DND-41 (cell line): Measurements from ENCODE around the gene MAPK1.
"Not testable (repeated sequence)": the region's sequence is repeated elsewhere in the genome, so short reads cannot be mapped to it uniquely, and the experiment has no call there.

Source experiments
- ATAC-seq: fragments of 200-7000 bp; cut with Tn5 transposase; 3 replicates; pipeline ENCODE4 v1.9.1; 2021; ENCODE audit warnings: low read depth; ENCODE audit not compliant: insufficient read depth
- DNase-seq: peaks from one replicate; pipeline ENCODE4 v3.0.0-alpha.2; 2020
- H2AFZ ChIP-seq: 2 replicates; pipeline ENCODE4 v1.6.0; 2012; ENCODE audit warnings: low read depth, low read length
- H3K27ac ChIP-seq: 2 replicates; pipeline ENCODE4 v1.5.1; 2012; ENCODE audit warnings: low read length, inconsistent platforms
- H3K27me3 ChIP-seq: fragments of 200-600 bp; sonication (generic); 2 replicates; pipeline ENCODE4 v1.6.0; 2012; ENCODE audit warnings: low read length, mild to moderate bottlenecking, inconsistent platforms; ENCODE audit not compliant: insufficient read depth, poor library complexity
- H3K36me3 ChIP-seq: 2 replicates; pipeline ENCODE4 v1.5.1; 2012; ENCODE audit warnings: low read length, inconsistent platforms; ENCODE audit not compliant: insufficient read depth
- H3K4me1 ChIP-seq: 2 replicates; pipeline ENCODE4 v1.5.1; 2012; ENCODE audit warnings: mild to moderate bottlenecking, low read length; ENCODE audit not compliant: insufficient read depth
- H3K4me2 ChIP-seq: 2 replicates; pipeline ENCODE4 v1.6.0; 2012; ENCODE audit warnings: mild to moderate bottlenecking, moderate library complexity, low read length, inconsistent platforms; ENCODE audit not compliant: insufficient read depth
- H3K4me3 ChIP-seq, 2 experiments: fragments of 200-600 bp in 1 of 2; shearing (Covaris generic) in 1 of 2; 2 replicates each; pipeline ENCODE4 v1.5.1; 2012 to 2016; ENCODE audit warnings: inconsistent platforms in 2 of 2, low read length in 2 of 2, mild to moderate bottlenecking in 2 of 2, low read depth in 1 of 2, moderate library complexity in 1 of 2
- H3K79me2 ChIP-seq: 2 replicates; pipeline ENCODE4 v1.6.0; 2012; ENCODE audit warnings: low read length, inconsistent platforms; ENCODE audit not compliant: insufficient read depth
- H3K9ac ChIP-seq: 2 replicates; pipeline ENCODE4 v1.6.0; 2012; ENCODE audit warnings: low read depth, mild to moderate bottlenecking, inconsistent platforms, low read length, moderate library complexity
- H3K9me3 ChIP-seq: 2 replicates; pipeline ENCODE4 v1.5.1; 2012; ENCODE audit warnings: low read length, moderate library complexity, mild to moderate bottlenecking, inconsistent platforms; ENCODE audit not compliant: insufficient read depth, severe bottlenecking
- H4K20me1 ChIP-seq: 2 replicates; pipeline ENCODE4 v1.6.0; 2012; ENCODE audit warnings: low read length; ENCODE audit not compliant: insufficient read depth
- EZH2 ChIP-seq: IDR thresholded peaks from 3 replicates; pipeline ENCODE4 v1.6.1; 2012; ENCODE audit warnings: borderline replicate concordance, low read depth, mild to moderate bottlenecking, moderate library complexity, low read length, inconsistent platforms; ENCODE audit not compliant: severe bottlenecking
- TF ChIP-seq, protein P1 (sequence below): IDR thresholded peaks from 2 replicates; pipeline ENCODE4 v1.5.1; 2012; ENCODE audit warnings: borderline replicate concordance, low read length, moderate library complexity, mild to moderate bottlenecking; ENCODE audit not compliant: poor library complexity, severe bottlenecking; ENCODE audit errors: extremely low read depth

The MAPK1 gene

DNA sequence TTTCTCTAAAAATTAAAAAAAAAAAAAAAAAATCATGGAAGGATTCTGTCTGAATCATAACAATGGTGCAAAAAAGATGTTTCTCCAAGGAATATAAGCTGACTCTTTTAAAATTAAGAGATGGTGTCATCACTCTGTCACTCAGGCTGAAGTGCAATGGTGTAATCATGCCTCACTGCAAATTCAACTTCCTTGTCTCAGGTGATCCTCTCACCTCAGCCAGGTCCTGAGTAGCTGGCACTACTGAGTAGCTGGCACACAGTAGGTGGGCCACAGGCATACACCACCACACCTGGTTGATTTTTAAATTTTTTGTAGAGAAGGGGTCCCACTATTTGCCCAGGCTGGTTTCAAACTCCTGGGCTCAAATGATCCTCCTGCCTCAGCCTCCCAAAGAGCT lies 77.1 kb downstream of the MAPK1 start:
- H2AFZ ChIP-seq = no peak overlapping the region
- DNase-seq = no peak
- H3K4me2 ChIP-seq = no peak overlapping the region
- H3K9ac ChIP-seq = no peak overlapping the region
- H3K27ac ChIP-seq = no peak overlapping the region
- no peak for TF ChIP-seq EZH2
- TF ChIP-seq, protein P1, sequence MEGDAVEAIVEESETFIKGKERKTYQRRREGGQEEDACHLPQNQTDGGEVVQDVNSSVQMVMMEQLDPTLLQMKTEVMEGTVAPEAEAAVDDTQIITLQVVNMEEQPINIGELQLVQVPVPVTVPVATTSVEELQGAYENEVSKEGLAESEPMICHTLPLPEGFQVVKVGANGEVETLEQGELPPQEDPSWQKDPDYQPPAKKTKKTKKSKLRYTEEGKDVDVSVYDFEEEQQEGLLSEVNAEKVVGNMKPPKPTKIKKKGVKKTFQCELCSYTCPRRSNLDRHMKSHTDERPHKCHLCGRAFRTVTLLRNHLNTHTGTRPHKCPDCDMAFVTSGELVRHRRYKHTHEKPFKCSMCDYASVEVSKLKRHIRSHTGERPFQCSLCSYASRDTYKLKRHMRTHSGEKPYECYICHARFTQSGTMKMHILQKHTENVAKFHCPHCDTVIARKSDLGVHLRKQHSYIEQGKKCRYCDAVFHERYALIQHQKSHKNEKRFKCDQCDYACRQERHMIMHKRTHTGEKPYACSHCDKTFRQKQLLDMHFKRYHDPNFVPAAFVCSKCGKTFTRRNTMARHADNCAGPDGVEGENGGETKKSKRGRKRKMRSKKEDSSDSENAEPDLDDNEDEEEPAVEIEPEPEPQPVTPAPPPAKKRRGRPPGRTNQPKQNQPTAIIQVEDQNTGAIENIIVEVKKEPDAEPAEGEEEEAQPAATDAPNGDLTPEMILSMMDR = no peak
- peaks cover 2% of the 10 kb centered on the region; the same call in 1 of the 2 replicates for H4K20me1 ChIP-seq
- H3K4me1 ChIP-seq = no peaks in the 10 kb centered on the region
- peaks cover 77% of the 10 kb centered on the region for H3K36me3 ChIP-seq
- H3K27me3 ChIP-seq = no peaks in the 10 kb centered on the region
- ATAC-seq = no peak
- H3K4me3 ChIP-seq = no peak overlapping the region
- H3K9me3 ChIP-seq = no peaks in the 10 kb centered on the region
- H3K79me2 ChIP-seq = peaks cover 13% of the 10 kb centered on the region

DNA sequence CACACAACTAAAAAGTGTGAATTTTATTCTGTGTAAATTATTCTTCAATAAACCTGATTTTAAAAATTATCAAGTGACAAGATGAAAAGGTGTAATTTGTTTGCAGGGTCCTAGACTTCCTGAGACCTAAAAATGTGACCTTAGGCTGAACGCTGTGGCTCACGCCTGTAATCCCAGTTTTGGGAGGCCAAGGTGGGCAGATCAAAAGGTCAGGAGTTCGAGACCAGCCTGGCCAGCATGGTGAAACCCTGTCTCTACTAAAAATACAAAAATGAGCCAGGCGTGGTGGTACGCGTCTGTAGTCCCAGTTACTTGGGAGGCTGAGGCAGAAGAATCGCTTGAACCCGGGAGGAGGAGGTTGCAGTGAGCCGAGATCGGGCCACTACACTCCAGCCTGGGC lies 79.9 kb downstream of the MAPK1 start:
- not testable (repeated sequence) for H2AFZ ChIP-seq, H3K4me1 ChIP-seq, H3K9ac ChIP-seq, H3K4me2 ChIP-seq, H4K20me1 ChIP-seq, H3K27ac ChIP-seq, H3K9me3 ChIP-seq, DNase-seq, ATAC-seq, H3K4me3 ChIP-seq, H3K27me3 ChIP-seq
- peaks cover 80% of the 10 kb centered on the region for H3K36me3 ChIP-seq
- peaks cover 24% of the 10 kb centered on the region for H3K79me2 ChIP-seq

DNA sequence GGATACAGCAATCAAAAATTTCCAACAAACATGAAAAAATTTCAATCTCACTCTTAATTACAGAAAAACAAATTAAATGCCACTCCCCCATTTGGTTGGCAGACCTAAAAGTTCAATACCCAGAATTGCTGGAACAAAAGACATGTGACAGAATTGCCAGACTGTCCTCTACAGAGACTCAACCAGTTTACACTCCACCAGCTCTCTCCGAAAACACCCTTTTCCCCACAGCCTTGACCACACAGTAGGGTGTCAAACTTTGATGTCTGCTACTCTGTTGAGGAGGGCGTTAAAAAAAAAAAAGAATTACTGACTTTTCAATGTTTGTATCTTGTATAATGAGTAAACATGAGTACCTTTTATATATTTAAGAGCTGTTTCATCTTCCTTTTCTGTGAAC lies 87.2 kb downstream of the MAPK1 start:
- peaks cover 17% of the 10 kb centered on the region for H3K79me2 ChIP-seq
- DNase-seq (no peak), ATAC-seq (no peak)
- H3K9ac ChIP-seq = no peak overlapping the region
- no peaks in the 10 kb centered on the region for H3K4me1 ChIP-seq
- 0 out of 2 replicates have a peak, but pooled peaks cover 7% of the 10 kb centered on the region for H4K20me1 ChIP-seq
- H3K27ac ChIP-seq = no peak overlapping the region
- no peaks in the 10 kb centered on the region for H3K27me3 ChIP-seq
- TF ChIP-seq, protein P1 = no peak
- TF ChIP-seq EZH2 = no peak
- H3K9me3 ChIP-seq = no peaks in the 10 kb centered on the region
- H3K4me3 ChIP-seq = no peak overlapping the region
- H2AFZ ChIP-seq = no peak overlapping the region
- H3K4me2 ChIP-seq = no peak overlapping the region
- H3K36me3 ChIP-seq = peaks cover 70% of the 10 kb centered on the region

DNA sequence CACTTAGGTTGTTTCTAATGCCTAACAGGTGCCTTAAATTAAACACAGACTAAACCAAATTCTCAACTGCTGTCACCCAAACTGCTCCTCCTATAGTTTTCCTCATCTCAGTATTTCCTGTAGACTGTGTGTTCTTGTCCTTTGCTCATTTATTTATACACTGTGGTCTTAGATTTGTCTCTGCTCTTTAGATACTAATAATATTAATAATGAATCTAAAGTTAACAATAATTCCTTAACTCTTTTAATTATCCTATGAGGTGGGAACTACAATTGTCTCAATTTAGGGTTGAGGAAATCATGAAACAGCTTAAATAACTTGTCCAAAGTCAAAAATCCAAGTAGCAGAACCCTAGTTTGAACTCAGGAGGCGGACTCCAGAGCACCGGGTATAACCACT lies 88.0 kb downstream of the MAPK1 start:
- Histone ChIP-seq H3K36me3 (peaks cover 62% of the 10 kb centered on the region), H3K9ac (no peak overlapping the region), H3K9me3 (no peaks in the 10 kb centered on the region), H2AFZ (no peak overlapping the region), H3K4me1 (no peaks in the 10 kb centered on the region), H3K27ac (no peak overlapping the region), H3K4me2 (no peak overlapping the region), H3K79me2 (peaks cover 11% of the 10 kb centered on the region), H3K4me3 (no peak overlapping the region), H3K27me3 (no peaks in the 10 kb centered on the region), H4K20me1 (0 out of 2 replicates have a peak, but pooled peaks cover 7% of the 10 kb centered on the region)
- ATAC-seq (no peak), DNase-seq (no peak)
- TF ChIP-seq, protein P1 = no peak
- no peak for TF ChIP-seq EZH2
